Activated CD4-positive, alpha-beta T cell treated with anti-CD3 and anti-CD28 coated beads for 1 hour (primary cell): ENCODE results near the gene ZNF592.
A peak's percentile ranks its signal among the peaks of the same experiment; 100 is the strongest.
"Not testable (repeated sequence)": the region's sequence is repeated elsewhere in the genome, so short reads cannot be mapped to it uniquely, and the experiment has no call there.

Source experiments
- DNase-seq: peaks from one replicate; pipeline ENCODE4 v3.0.0-alpha.2; 2020

Gene ZNF592

GRCh38 chr15:84749111-84749991, 959 bp downstream of the ZNF592 start:
- peak; percentile 15 for DNase-seq

GRCh38 chr15:84750583-84751092, 2.2 kb downstream of the ZNF592 start:
- DNase-seq: no peak

GRCh38 chr15:84751721-84752120, 3.3 kb downstream of the ZNF592 start:
- not testable (repeated sequence) for DNase-seq

GRCh38 chr15:84752195-84752594, 3.8 kb downstream of the ZNF592 start:
- DNase-seq: no peak

GRCh38 chr15:84752700-84753099, 4.3 kb downstream of the ZNF592 start:
- DNase-seq: no peak

- not testable (repeated sequence) for DNase-seq
Measured at GRCh38 chr15:84754889-84755288, 6.5 kb downstream of the ZNF592 start.

- DNase-seq: no peak
Measured at GRCh38 chr15:84755736-84756527, 7.5 kb downstream of the ZNF592 start.

GRCh38 chr15:84759018-84759417, 10.6 kb downstream of the ZNF592 start:
- no peak for DNase-seq

GRCh38 chr15:84760219-84760618, 11.8 kb downstream of the ZNF592 start:
- DNase-seq: no peak

GRCh38 chr15:84761607-84762131, 13.3 kb downstream of the ZNF592 start:
- DNase-seq: no peak

- DNase-seq: no peak
Measured at GRCh38 chr15:84762840-84763572, 14.6 kb downstream of the ZNF592 start.

- DNase-seq: no peak
Measured at GRCh38 chr15:84764585-84764984, 16.2 kb downstream of the ZNF592 start.

- no peak for DNase-seq
Measured at GRCh38 chr15:84764989-84765388, 16.6 kb downstream of the ZNF592 start.

- DNase-seq: no peak
Measured at GRCh38 chr15:84765675-84766074, 17.3 kb downstream of the ZNF592 start.

- no peak for DNase-seq
Measured at GRCh38 chr15:84766461-84767035, 18.2 kb downstream of the ZNF592 start.

- no peak for DNase-seq
Measured at GRCh38 chr15:84772031-84772430, 23.6 kb downstream of the ZNF592 start.

GRCh38 chr15:84772467-84772866, 24.1 kb downstream of the ZNF592 start:
- DNase-seq: no peak

- no peak for DNase-seq
Measured at GRCh38 chr15:84773716-84774115, 25.3 kb downstream of the ZNF592 start.

- no peak for DNase-seq
Measured at GRCh38 chr15:84775867-84776449, 27.6 kb downstream of the ZNF592 start.

- DNase-seq: no peak
Measured at GRCh38 chr15:84778194-84778593, 29.8 kb downstream of the ZNF592 start.

GRCh38 chr15:84780492-84780891, 32.1 kb downstream of the ZNF592 start:
- DNase-seq: no peak

GRCh38 chr15:84781495-84781894, 33.1 kb downstream of the ZNF592 start:
- no peak for DNase-seq
